GM23338 (cell line): Measurements from ENCODE around the gene LEO1.

Experiments
- CREB1 ChIP-seq: fragments of 250-450 bp; sonication (Bioruptor Pico); IDR thresholded peaks from 2 replicates; pipeline ENCODE4 v1.5.0; 2020; ENCODE audit warnings: low read depth, mild to moderate bottlenecking, moderate library complexity
- EZH2 ChIP-seq: fragments of 200-600 bp; sonication (generic); IDR thresholded peaks from one replicate; pipeline ENCODE4 v1.8.0; 2017; ENCODE audit warnings: antibody characterized with exemption, mild to moderate bottlenecking, low read depth; ENCODE audit not compliant: unreplicated experiment
- JUNB ChIP-seq: IDR thresholded peaks from one replicate; pipeline ENCODE4 v1.6.1; 2016; ENCODE audit warnings: antibody characterized with exemption; ENCODE audit not compliant: unreplicated experiment
- POLR2AphosphoS5 ChIP-seq: IDR thresholded peaks from 2 replicates; pipeline ENCODE4 v1.6.1; 2016; ENCODE audit warnings: antibody characterized with exemption, low read depth
- TF ChIP-seq, protein P1 (sequence below), 2 experiments: fragments of 200-600 bp in 1 of 2; sonication (generic) in 1 of 2; conservative IDR thresholded peaks; 2 replicates each; pipeline versions ENCODE4 v1.5.1 to v1.6.1; 2016 to 2017; ENCODE audit warnings: antibody characterized with exemption in 2 of 2, low read depth in 2 of 2, mild to moderate bottlenecking in 2 of 2, moderate library complexity in 1 of 2
- TF ChIP-seq, protein P2 (sequence below): IDR thresholded peaks from one replicate; pipeline ENCODE4 v1.6.1; 2018; ENCODE audit warnings: antibody characterized with exemption; ENCODE audit not compliant: unreplicated experiment

DNA sequence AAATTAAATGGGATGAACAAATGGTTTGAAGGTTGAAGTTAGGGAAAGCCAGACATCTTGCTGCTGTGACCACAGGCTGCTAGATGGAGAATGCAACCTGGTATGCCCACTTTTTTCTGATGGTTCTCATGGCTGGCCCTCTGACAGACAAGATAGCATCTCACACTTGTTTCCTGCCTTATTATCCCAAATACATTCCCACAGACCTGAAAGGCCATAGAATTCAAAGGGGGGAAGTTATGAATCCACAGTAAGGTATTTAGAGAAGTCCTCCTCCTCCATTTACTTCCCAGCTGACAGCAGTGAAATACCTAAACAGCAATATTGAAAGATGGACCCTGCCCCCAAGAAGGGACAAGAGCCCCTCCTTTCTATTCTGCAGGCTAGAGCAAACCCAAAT is 32.4 kb downstream of the LEO1 start:
- TF ChIP-seq, protein P1, sequence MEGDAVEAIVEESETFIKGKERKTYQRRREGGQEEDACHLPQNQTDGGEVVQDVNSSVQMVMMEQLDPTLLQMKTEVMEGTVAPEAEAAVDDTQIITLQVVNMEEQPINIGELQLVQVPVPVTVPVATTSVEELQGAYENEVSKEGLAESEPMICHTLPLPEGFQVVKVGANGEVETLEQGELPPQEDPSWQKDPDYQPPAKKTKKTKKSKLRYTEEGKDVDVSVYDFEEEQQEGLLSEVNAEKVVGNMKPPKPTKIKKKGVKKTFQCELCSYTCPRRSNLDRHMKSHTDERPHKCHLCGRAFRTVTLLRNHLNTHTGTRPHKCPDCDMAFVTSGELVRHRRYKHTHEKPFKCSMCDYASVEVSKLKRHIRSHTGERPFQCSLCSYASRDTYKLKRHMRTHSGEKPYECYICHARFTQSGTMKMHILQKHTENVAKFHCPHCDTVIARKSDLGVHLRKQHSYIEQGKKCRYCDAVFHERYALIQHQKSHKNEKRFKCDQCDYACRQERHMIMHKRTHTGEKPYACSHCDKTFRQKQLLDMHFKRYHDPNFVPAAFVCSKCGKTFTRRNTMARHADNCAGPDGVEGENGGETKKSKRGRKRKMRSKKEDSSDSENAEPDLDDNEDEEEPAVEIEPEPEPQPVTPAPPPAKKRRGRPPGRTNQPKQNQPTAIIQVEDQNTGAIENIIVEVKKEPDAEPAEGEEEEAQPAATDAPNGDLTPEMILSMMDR (conservative IDR thresholded peaks at IDR 0.05; ENCODE audit: low read depth in 2 of 2) = no peak
- no peak for TF ChIP-seq JUNB
- no peak for TF ChIP-seq EZH2
- TF ChIP-seq POLR2AphosphoS5 = no peak
- TF ChIP-seq CREB1 (CRISPR knock-in tag) = no peak
- TF ChIP-seq, protein P2, sequence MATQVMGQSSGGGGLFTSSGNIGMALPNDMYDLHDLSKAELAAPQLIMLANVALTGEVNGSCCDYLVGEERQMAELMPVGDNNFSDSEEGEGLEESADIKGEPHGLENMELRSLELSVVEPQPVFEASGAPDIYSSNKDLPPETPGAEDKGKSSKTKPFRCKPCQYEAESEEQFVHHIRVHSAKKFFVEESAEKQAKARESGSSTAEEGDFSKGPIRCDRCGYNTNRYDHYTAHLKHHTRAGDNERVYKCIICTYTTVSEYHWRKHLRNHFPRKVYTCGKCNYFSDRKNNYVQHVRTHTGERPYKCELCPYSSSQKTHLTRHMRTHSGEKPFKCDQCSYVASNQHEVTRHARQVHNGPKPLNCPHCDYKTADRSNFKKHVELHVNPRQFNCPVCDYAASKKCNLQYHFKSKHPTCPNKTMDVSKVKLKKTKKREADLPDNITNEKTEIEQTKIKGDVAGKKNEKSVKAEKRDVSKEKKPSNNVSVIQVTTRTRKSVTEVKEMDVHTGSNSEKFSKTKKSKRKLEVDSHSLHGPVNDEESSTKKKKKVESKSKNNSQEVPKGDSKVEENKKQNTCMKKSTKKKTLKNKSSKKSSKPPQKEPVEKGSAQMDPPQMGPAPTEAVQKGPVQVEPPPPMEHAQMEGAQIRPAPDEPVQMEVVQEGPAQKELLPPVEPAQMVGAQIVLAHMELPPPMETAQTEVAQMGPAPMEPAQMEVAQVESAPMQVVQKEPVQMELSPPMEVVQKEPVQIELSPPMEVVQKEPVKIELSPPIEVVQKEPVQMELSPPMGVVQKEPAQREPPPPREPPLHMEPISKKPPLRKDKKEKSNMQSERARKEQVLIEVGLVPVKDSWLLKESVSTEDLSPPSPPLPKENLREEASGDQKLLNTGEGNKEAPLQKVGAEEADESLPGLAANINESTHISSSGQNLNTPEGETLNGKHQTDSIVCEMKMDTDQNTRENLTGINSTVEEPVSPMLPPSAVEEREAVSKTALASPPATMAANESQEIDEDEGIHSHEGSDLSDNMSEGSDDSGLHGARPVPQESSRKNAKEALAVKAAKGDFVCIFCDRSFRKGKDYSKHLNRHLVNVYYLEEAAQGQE = no peak
